NCI-H187 (cell line): ENCODE measurements around the gene SKA3.

Experiments
- DNase-seq, 2 experiments: peaks; one replicate each; lab custom pipeline; 2025; lab: John Stamatoyannopoulos, UW

The SKA3 gene

DNA sequence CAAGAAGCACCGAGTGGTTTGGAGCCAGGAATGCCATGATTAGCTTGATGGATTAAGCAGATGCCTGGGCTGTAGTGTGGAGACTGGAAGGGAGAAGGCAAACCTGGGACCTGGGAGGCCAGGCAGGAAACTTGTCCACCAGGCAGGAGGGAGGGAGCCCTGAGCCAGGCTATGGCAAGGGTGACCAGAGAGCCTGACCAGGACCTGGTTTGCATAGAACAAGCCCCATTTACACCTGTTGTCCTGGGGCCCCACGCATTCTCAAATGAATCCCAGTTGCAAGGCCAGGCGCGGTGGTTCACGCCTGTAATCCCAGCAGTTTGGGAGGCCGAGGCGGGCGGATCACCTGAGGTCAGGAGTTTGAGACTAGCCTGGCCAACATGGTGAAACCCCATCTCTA lies 64.8 kb downstream of the SKA3 start:
- DNase-seq, result no peak

DNA sequence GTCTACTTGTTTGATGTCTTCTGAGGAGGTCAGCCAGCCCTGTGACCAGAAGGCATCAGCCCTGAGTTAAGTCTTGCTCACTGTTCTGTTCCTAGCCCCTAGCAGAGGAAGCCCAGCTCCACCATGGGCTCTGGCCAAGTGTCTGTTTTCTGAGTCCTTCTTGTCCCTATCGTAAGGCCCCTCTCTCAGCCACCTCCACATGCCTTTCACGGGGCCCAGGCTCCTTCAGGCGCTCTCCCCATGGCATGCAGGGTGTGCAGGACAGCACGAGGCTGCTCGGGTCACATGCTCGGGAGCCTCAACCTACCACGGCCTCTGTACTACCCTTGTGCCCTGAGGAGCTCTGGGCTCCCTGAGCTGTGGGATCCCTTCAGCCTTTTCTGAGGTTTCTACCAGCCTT lies 67.2 kb downstream of the SKA3 start:
- no peak for DNase-seq

DNA sequence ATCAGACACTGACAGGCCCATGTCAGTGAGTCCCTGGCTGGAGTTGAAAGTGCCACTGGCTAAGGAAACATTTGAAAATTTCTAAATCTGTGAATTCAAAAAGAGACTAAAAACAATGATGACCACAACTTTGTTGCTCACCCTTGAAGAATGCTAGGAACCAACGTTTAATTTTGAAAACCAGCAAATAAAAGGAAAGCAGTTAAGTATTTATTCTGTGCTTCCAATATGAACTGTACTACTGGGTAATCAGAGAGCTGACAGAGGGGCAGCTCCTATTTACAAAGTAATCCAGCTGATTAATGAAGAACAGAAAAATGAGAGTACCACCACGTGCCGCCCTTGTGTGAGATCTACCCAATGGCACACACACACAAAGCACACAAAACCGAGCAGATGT lies 70.3 kb downstream of the SKA3 start:
- DNase-seq, result no peak

DNA sequence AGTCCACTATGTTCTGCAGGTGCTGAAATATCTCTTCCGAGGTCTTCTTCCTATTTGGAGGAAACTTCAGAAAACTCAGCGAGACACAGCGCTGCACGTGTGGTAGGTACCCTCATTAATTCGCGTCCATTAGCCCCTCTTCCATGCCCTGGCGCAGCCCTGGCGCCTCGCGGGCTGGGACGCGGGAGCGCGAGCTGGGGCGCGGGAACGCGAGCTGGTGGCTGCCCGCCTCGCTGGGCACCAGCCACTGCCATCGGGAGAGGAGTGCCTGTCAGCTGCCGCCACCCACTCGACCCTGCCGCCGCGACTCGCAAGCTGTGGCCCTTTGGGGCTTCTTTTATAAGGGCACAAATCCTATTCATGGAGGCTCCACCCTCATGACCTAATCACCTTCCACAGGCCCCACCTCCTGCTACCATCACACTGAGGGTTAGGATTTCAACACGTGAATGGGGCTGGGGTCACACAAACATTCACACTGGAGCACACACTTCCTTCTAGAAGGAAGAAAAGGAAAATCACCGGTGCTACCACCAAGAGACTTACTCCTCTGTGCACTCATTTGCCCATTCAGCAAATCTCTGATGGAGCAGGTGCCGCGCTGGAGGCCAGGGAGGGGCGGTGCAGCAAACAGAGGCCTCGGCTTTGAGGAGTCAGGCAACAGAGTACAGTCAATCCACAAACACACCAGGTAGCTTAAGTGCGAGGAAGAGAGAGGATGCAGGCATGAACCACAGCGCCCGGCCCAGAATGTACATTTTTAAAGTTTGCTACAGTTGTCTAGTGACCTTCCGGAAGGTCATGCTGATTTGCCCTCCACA lies 71.9 kb downstream of the SKA3 start:
- DNase-seq, result no peak
